Keratinocyte (primary cell): ENCODE data around the gene JOSD2. TPM values are rescaled to one million over a fixed set of nuclear protein-coding genes. Genes with fewer than 3 reads are reported as not detected.

Experiments used
- DNase-seq: peaks from one replicate; pipeline ENCODE4 v3.0.0-alpha.2; 2011; ENCODE audit warnings: low read depth, missing footprints, low spot score
- FAIRE-seq: peaks from 2 replicates; lab custom pipeline; 2011; peaks lifted over from hg19 to GRCh38; lab: Jason Lieb, UNC
- H2AFZ ChIP-seq: 2 replicates; pipeline ENCODE4 v1.6.0; 2012; ENCODE audit warnings: low read length, control low read depth, inconsistent platforms; ENCODE audit not compliant: control insufficient read depth
- H3K27ac ChIP-seq: 2 replicates; pipeline ENCODE4 v1.5.1; 2011; ENCODE audit warnings: low read length; ENCODE audit not compliant: control insufficient read depth, insufficient read depth
- H3K27me3 ChIP-seq: 3 replicates; pipeline ENCODE4 v1.6.0; 2011; ENCODE audit warnings: low read length; ENCODE audit not compliant: control insufficient read depth, insufficient read depth; ENCODE audit errors: extremely low read depth
- H3K36me3 ChIP-seq, 2 experiments: 2 replicates in 1 of 2; 3 replicates in 1 of 2; pipeline ENCODE4 v1.5.1; 2011; ENCODE audit warnings: low read length in 2 of 2, mild to moderate bottlenecking in 1 of 2; ENCODE audit not compliant: control insufficient read depth in 2 of 2, insufficient read depth in 2 of 2; ENCODE audit errors: extremely low read depth in 1 of 2
- H3K4me1 ChIP-seq: 3 replicates; pipeline ENCODE4 v1.5.1; 2011; ENCODE audit warnings: low read length; ENCODE audit not compliant: control insufficient read depth, insufficient read depth; ENCODE audit errors: extremely low read depth
- H3K4me2 ChIP-seq: 3 replicates; pipeline ENCODE4 v1.6.0; 2011; ENCODE audit warnings: low read depth, low read length; ENCODE audit not compliant: control insufficient read depth, insufficient read depth; ENCODE audit errors: extremely low read depth
- H3K4me3 ChIP-seq, 3 experiments: fragments of 200-600 bp in 1 of 3; sonication (generic) in 1 of 3; 2 replicates in 2 of 3; 3 replicates in 1 of 3; pipeline ENCODE4 v1.5.1; 2011 to 2016; ENCODE audit warnings: low read length in 3 of 3, mild to moderate bottlenecking in 3 of 3, control low read depth in 2 of 3, inconsistent platforms in 1 of 3, low read depth in 1 of 3, mixed read lengths in 1 of 3, mixed run types in 1 of 3, moderate library complexity in 1 of 3; ENCODE audit not compliant: control insufficient read depth in 2 of 3, insufficient read depth in 2 of 3; ENCODE audit errors: extremely low read depth in 1 of 3
- H3K79me2 ChIP-seq: 2 replicates; pipeline ENCODE4 v1.6.0; 2012; ENCODE audit warnings: low read length; ENCODE audit not compliant: control insufficient read depth, insufficient read depth
- H3K9ac ChIP-seq: 3 replicates; pipeline ENCODE4 v1.6.0; 2011; ENCODE audit warnings: low read length; ENCODE audit not compliant: control insufficient read depth, insufficient read depth; ENCODE audit errors: extremely low read depth
- H3K9me1 ChIP-seq: 3 replicates; pipeline ENCODE4 v1.6.0; 2011; ENCODE audit warnings: low read length; ENCODE audit not compliant: control insufficient read depth, insufficient read depth; ENCODE audit errors: extremely low read depth
- H3K9me3 ChIP-seq: 2 replicates; pipeline ENCODE4 v1.5.1; 2012; ENCODE audit warnings: low read depth, low read length; ENCODE audit not compliant: control insufficient read depth
- H4K20me1 ChIP-seq: 3 replicates; pipeline ENCODE4 v1.6.0; 2011; ENCODE audit warnings: low read length; ENCODE audit not compliant: control insufficient read depth, insufficient read depth; ENCODE audit errors: extremely low read depth
- EZH2 ChIP-seq: IDR thresholded peaks from one replicate; pipeline ENCODE4 v1.6.1; 2012; ENCODE audit warnings: inconsistent platforms, mild to moderate bottlenecking, low read length, moderate library complexity
- dilution Hi-C: fragments of 300-500 bp; cut with MboI; formaldehyde crosslinking; loops from one replicate; pipeline ENCODE4 v1.7.0; 2020; ENCODE audit warnings: low sequenced_read_pairs; ENCODE audit not compliant: extremely low pct_ligation_motif_present
- polyA plus RNA-seq, 5 experiments: library from polyadenylated mRNA; depleted of rRNA in 3 of 5; stranded (reverse) in 3 of 5; stranded (forward) in 1 of 5; unstranded in 1 of 5; fragments of >200 nt; gene quantifications; 1 replicate in 1 of 5; 2 replicates in 3 of 5; 3 replicates in 1 of 5; pipeline versions ENCODE4 v1.2.1 to v1.2.3, GENCODE V29; 2011 to 2012; ENCODE audit warnings: missing spikeins in 2 of 5, low read depth in 1 of 5, low replicate concordance in 1 of 5
- TF ChIP-seq, protein P1 (sequence below), 3 experiments: IDR thresholded peaks in 1 of 3; conservative IDR thresholded peaks in 1 of 3; optimal IDR thresholded peaks in 1 of 3; 2 replicates in 2 of 3; 3 replicates in 1 of 3; pipeline versions ENCODE3 to v1.5.1; 2011; ENCODE audit warnings: low read length in 3 of 3, mild to moderate bottlenecking in 3 of 3, moderate library complexity in 2 of 3, control low read depth in 1 of 3, inconsistent platforms in 1 of 3; ENCODE audit not compliant: insufficient read depth in 2 of 3; ENCODE audit errors: extremely low read depth in 1 of 3

Gene JOSD2
- polyA plus RNA-seq, 1 donor (not counting 4 experiments of a cell fraction or from before 2014, with no cell fraction given): 18.7 TPM

DNA sequence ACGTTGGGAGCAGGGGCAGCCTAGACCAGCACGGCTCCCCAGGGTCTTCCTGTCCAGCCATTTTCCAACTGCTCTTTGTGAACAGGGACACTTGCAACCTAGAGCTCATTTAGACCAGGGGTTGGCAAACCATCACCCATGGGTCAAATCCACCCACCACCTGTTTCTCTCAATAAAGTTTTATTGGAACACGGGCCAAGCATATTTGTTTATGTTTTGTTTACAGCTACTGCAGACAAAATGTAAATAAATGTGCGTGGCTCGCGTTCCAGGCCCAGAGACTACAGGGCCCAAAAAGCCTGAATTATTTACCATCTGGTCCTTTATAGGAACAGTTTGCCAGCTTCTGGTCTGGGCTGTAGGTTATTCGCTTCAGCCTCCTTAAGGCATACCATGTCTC is 48.0 kb downstream of the JOSD2 start:
- no peaks in the 10 kb centered on the region for H3K36me3 ChIP-seq

GRCh38 chr19:50461066-50461875 is 49.7 kb downstream of the JOSD2 start:
- Histone ChIP-seq H4K20me1 (no peaks in the 10 kb centered on the region), H3K9me3 (no peaks in the 10 kb centered on the region), H2AFZ (no peak overlapping the region), H3K27ac (no peak overlapping the region), H3K9me1 (no peaks in the 10 kb centered on the region), H3K4me3 (no peak overlapping the region), H3K4me1 (no peaks in the 10 kb centered on the region), H3K4me2 (no peak overlapping the region), H3K36me3 (no peaks in the 10 kb centered on the region), H3K9ac (no peak overlapping the region), H3K27me3 (peaks cover 2% of the 10 kb centered on the region), H3K79me2 (no peaks in the 10 kb centered on the region)
- no peak for TF ChIP-seq EZH2
- TF ChIP-seq, protein P1, sequence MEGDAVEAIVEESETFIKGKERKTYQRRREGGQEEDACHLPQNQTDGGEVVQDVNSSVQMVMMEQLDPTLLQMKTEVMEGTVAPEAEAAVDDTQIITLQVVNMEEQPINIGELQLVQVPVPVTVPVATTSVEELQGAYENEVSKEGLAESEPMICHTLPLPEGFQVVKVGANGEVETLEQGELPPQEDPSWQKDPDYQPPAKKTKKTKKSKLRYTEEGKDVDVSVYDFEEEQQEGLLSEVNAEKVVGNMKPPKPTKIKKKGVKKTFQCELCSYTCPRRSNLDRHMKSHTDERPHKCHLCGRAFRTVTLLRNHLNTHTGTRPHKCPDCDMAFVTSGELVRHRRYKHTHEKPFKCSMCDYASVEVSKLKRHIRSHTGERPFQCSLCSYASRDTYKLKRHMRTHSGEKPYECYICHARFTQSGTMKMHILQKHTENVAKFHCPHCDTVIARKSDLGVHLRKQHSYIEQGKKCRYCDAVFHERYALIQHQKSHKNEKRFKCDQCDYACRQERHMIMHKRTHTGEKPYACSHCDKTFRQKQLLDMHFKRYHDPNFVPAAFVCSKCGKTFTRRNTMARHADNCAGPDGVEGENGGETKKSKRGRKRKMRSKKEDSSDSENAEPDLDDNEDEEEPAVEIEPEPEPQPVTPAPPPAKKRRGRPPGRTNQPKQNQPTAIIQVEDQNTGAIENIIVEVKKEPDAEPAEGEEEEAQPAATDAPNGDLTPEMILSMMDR (optimal IDR thresholded peaks at IDR 0.05 in 1 of 3, IDR thresholded peaks at IDR 0.05 in 1 of 3, conservative IDR thresholded peaks at IDR 0.05 in 1 of 3; ENCODE audit: extremely low read depth in 1 of 3, insufficient read depth in 2 of 3, low read length in 3 of 3): peak; percentile 83 to 91 (median 84)
- FAIRE-seq: no peak
- no peak for DNase-seq
- dilution Hi-C loops: no loop called here

More for the DNA sequence above, 48.0 kb downstream of the JOSD2 start:
- no peak for TF ChIP-seq EZH2
- TF ChIP-seq, protein P1 (optimal IDR thresholded peaks at IDR 0.05 in 1 of 3, IDR thresholded peaks at IDR 0.05 in 1 of 3, conservative IDR thresholded peaks at IDR 0.05 in 1 of 3; ENCODE audit: extremely low read depth in 1 of 3, insufficient read depth in 2 of 3, low read length in 3 of 3): no peak
- no peaks in the 10 kb centered on the region for H3K9me1 ChIP-seq
- H3K27me3 ChIP-seq: peaks cover 11% of the 10 kb centered on the region
- dilution Hi-C loops: no loop called here
- H4K20me1 ChIP-seq: no peaks in the 10 kb centered on the region
- FAIRE-seq (no peak), DNase-seq (no peak)
- H3K4me2 ChIP-seq: no peak overlapping the region
- H3K4me1 ChIP-seq: no peaks in the 10 kb centered on the region
- H3K79me2 ChIP-seq: no peaks in the 10 kb centered on the region
- no peak overlapping the region for H3K27ac ChIP-seq
- no peak overlapping the region for H2AFZ ChIP-seq
- no peaks in the 10 kb centered on the region for H3K9me3 ChIP-seq
- no peak overlapping the region for H3K4me3 ChIP-seq
- no peak overlapping the region for H3K9ac ChIP-seq
